A673 (cell line): ENCODE data around the gene ARSG.

Experiments used
- CTCF ChIP-seq: fragments of 300-800, 200-600 bp; sonication (generic); conservative IDR thresholded peaks from 2 replicates; pipeline ENCODE4 v1.5.1; 2017; ENCODE audit warnings: low read depth, mild to moderate bottlenecking, antibody characterized with exemption, low read length, moderate library complexity, mixed read lengths
- EZH2 ChIP-seq: fragments of 200-600 bp; sonication (generic); IDR thresholded peaks from 2 replicates; pipeline ENCODE4 v1.6.1; 2017; ENCODE audit warnings: borderline replicate concordance, low read depth, mild to moderate bottlenecking, mixed read lengths, antibody characterized with exemption, low read length; ENCODE audit not compliant: poor library complexity, severe bottlenecking

- TF ChIP-seq CTCF (no peak), EZH2 (no peak)
Observed at GRCh38 chr17:68353111-68353521, 61.8 kb downstream of the ARSG start.
